T1000 (cell line): ENCODE data around the gene CYS1.
"Not testable (repeated sequence)": the region's sequence is repeated elsewhere in the genome, so short reads cannot be mapped to it uniquely, and the experiment has no call there.

ENCODE experiments used
- DNase-seq: peaks from one replicate; lab custom pipeline; 2025; ENCODE audit warnings: mixed read lengths; lab: John Stamatoyannopoulos, UW

CYS1 gene

DNA sequence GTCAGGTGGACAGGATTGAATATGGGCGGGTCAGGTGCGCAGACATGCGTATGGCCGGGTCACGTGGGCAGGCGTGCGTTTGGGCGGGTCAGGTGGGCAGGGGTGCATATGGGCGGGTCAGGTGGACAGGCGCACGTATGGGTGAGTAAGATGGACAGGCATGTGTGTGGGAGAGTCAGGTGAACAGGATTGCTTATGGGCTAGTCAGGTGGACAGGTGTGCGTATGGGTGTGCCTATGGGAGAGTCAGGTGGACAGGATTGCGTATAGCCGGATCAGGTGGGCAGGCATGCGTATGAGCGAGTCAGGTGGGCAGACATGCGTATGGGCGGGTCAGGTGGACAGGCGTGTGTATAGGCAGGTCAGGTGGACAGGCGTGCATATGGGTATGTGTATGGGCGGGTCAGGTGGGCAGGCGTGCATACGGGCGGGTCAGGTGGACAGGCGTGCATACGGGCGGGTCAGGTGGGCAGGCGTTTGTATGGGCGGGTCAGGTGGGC, 67.2 kb downstream of the CYS1 start:
- no peak for DNase-seq

GRCh38 chr2:10012366-10012962, 67.7 kb downstream of the CYS1 start:
- not testable (repeated sequence) for DNase-seq

GRCh38 chr2:10011606-10012325, 68.4 kb downstream of the CYS1 start:
- DNase-seq = not testable (repeated sequence)

GRCh38 chr2:10010861-10011605, 69.2 kb downstream of the CYS1 start:
- not testable (repeated sequence) for DNase-seq

- no peak for DNase-seq
These were observed 70.1 kb downstream of the CYS1 start for GRCh38 chr2:10009811-10010781.

DNA sequence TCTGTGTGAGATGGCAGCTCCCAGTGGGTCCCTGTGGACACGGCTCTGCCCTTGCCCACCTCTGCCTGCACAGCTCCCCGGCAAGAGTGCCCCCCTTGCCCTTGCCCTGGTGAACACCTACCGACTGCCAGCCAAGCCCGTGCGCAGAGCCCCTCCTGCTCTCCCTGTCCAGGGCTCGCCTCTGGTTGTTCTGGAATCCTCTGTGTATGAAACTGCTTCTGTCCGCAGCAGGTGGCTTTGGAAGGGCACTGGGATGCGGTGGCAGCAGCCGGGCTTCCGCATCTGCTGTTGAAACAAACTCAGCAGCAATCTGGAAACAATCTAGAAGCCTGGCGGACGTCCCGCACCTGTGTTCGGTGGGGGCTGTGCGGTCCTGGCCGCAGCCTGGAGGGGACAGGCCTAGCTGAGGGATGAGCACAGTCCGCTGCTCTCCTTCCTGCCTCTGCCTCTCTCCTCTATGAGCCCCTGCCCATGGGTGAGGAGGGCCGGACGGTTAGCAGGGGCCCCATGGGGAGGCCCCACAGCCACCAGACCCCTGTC, 70.9 kb downstream of the CYS1 start:
- no peak for DNase-seq

DNA sequence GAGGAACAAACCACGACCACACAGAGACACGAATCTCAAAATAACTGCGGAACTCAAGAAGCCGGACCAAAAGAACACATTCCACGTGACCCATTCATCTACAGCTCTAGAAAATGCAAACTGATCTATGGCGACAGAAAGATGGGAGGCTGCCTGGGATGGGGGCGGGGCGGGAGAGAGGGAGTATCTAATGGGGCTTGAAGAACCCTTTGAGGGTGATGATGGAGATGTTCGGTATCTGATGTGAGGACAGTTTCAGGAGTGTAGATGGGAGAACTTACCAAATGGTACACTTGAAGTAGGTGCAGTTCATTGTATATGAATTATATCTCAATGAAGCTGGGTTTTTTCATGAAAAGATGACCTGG, 71.4 kb downstream of the CYS1 start:
- no peak for DNase-seq

DNA sequence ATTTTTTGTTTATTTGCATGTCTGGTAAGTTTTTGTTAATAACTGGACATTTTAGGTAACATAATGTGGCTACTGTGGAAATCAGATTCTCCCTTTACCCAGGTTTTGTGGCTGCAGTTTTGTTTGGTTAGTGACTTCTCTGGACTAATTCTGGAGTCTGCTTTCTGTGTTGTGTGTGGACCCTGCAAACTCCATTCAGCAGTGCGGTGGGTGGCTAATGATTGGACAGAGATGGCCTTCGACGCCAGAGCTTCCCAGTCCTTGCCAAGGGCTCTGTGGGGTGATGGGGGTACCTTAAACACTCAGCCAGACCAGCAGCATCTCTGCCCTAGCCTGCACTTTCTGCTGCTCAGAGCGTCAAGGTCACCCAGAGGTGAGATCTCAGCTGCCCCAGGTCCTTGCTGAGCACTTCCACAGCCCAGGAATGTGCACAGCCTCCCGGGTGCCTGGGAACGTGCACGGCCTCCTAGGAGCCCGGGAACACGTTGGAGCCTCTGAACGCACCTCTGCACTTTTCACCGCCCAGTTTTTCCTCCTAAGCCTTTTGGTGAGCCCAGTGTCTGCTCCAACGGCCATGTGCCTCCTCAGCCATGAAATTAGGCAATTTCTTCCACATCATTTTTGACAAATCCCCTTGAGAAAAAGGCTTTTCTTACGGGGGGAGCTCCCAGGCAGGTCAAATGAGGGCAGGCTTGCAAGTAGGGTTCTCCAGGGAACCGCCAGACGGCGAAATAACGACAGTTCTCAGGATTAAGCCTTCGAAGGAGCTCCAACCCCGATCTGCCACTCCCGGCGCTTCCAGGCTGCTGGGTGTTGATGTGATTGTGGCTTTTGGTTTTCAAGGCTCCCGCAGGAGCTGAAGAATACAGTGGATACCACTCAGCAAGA, 72.0 kb downstream of the CYS1 start:
- no peak for DNase-seq

DNA sequence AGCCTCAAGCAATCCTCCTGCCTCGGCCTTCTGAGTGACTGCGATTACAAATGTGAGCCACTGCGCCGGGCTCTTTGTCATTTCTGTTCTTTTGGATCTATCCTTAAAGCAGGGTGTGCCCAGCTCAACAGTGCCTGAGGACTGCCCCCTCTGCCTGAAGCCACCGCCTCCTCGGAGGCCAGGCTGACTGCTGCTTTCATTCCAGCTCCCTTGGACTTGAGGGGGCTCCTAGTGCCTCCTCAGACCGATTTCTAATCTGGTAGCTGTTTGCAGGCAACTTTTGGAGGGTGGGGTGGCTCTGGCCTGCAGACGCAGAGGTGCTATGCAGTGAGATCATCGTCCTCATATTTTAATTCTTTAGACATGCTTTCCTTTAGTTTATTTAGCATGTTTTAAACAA, 72.8 kb downstream of the CYS1 start:
- DNase-seq = no peak
